Esophagus mucosa (tissue), 1 donor: ENCODE results near the gene UBXN11. TPM values are rescaled to one million over a fixed set of nuclear protein-coding genes. Genes with fewer than 3 reads are reported as not detected.
A peak's percentile ranks its signal among the peaks of the same experiment; 100 is the strongest.

Source experiments
- ATAC-seq: fragments of 200-7000 bp; cut with Tn5 transposase; one replicate; pipeline ENCODE4 v1.9.1; 2020
- total RNA-seq: library from RNA; stranded (reverse); gene quantifications from one replicate; pipeline ENCODE4 v1.2.4, GENCODE V29; 2023
- donor health status: DM: yes; HTN: yes; CAD: no.

The UBXN11 gene, protein sequence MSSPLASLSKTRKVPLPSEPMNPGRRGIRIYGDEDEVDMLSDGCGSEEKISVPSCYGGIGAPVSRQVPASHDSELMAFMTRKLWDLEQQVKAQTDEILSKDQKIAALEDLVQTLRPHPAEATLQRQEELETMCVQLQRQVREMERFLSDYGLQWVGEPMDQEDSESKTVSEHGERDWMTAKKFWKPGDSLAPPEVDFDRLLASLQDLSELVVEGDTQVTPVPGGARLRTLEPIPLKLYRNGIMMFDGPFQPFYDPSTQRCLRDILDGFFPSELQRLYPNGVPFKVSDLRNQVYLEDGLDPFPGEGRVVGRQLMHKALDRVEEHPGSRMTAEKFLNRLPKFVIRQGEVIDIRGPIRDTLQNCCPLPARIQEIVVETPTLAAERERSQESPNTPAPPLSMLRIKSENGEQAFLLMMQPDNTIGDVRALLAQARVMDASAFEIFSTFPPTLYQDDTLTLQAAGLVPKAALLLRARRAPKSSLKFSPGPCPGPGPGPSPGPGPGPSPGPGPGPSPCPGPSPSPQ
- total RNA-seq: 7.2 TPM

DNA sequence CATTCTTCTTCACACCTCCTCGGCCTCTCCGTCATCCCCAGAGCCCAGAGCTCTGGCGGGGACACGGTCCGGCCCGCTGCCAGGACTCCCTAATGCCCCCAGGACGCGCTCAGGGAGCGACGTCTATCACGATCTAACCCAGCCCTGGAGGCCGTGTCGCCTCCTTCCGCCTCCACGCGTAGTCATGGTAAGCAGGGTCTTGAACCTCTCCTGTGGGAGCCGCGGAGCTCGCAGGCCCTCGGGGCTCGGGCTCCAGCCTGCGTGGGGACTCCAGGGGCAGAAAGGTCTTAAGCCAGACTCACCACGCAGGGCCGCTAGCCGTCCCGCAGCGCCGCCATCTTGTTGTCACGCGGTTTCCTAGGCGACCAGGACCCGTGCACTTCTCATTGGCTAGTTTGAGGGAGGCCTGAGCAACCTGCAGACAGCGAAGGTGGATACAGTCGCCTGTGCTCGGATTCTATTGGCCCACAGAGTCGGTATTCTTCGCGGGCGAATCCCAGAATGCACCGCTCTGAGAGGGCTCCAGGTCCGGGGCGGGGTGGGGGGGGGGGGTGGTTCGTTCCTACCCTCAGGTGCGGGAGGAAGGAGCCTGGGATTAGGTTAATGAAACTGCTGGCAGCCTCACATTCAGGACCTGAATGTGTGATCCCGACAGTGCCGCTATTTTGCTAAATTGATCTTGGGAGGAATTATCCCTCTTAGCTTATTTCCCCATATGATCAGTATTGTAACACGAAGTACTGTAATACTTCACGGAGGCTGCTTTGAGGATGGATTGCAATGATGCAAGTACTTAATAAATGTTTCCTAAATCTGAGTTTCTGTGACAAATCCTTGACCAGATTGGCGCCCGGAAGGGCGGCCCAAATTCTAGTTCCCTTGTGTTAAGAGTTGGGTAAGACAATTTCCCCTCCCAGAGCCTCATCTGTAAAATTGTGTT, at the start of gene UBXN11:
Gene UBXN11 (minus strand): TSS at position 347 of the 940 bp plus-strand sequence. CDS start 3,753 bp downstream, outside the sequence.
- ATAC-seq: peak; percentile 96

DNA sequence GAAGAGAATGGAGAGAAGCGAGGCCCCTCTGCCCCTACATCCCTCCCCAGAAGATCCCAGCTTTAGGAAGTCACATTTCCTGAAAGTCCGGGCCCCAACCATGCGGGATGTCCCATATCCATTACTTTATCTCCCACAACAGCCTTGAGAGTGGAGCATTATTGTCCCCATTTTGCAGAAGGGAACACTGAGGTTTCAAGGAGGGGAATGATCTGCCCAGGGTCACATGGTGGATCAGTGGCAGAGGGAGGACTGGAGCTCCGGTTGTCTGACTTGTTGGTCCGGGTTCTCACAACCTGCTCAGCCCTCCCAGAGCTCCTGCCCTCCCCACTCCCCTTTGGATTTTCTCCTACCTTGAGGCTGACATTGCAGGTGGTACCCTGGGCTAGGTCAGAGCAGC, 49.7 kb upstream of the UBXN11 start:
- no peak for ATAC-seq

DNA sequence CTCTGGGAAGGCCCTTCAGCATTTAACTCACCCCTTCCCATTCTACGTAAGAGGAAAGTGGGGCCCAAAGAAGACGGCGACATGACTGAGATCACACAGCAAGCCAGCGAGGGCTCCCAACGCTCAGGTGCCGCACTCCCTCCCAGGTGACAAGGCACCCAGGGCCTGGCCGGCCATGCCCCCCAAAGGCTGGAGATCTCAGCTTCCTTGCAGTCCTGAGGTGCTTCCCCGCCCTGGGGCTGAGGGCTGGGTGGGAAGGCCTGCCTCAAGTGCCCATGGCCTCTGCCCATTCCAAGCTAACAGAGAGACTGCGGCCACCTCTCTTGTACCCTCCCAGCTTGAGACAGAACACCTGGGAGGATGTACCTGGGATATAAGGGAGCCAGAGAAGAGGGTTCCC, 48.5 kb upstream of the UBXN11 start:
- no peak for ATAC-seq

DNA sequence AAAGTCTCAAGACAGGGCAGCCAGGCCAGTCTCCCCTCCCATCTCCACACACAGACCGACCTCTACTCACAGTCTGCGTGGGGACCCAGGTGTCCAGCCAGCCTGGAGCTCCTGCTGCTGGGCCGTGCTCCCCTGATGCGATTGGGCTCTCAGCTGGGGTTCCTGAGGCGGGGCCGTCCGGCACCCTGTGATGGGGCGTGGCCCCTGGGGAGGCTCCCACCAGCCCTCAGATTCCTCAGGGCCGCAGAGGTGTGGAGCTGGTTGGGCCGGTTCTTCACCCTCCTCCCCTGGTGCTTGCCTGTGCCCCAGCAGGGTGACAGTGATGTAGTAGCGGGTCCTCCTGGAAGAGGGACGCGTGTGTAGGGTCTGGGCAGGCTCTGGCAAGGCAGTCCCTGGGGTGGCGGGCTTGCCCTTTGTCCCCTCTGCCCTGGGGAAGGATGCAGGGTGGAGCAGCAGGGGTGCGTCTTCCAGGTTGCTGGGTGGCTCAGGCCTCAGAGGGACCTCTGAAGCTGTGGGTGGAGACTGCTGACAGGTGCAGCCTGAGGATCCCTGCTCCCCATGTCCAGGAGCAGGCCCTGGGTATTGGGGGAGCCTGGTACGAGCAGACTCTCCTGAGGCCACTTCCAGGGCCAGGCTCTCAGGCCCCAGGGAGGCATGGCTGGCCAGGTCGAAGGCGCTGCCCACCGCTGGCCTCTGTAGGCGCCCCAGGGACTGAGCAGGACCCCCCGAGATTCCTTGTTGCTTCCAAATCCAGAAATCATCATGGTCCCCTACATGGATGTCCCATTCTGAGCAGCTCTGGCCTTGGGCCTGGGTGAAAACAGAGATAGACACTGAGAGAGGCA, 47.8 kb upstream of the UBXN11 start, which contains the start of gene CRYBG2:
Gene CRYBG2 (minus strand): TSS at position 155 of the 845 bp plus-strand sequence. CDS start 7,473 bp downstream, outside the sequence.
- ATAC-seq: peak; percentile 73

DNA sequence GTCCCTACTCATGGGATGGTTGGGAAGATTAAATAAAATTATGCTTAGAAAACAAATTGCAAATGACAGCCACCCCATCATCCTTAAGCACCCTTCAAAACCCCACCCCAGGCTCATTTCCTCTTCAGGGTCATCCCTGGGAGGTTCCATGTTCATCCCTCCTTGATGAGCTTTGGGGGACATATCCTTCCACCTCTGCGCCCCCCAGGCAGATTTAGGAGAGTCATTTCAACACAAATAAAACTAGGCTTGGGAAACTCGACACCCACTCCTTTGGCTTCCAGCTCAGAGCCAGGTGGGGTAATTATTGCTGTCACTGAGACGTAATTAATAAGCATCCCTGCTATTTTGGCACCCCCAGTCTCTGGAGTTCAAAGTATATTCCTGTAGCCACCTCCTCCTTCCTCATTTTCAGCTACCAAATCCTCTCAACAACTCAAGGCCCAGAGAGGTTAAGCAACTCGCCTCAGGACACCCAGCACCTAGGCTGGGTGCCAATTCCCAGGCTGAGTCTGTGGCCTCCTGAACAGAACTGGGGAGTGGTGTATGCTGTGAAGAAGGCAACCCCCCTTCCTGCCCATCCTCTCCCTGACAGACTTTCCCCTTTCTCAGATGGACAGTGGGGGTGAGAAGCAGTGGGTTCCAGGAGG, 46.9 kb upstream of the UBXN11 start:
- no peak for ATAC-seq

DNA sequence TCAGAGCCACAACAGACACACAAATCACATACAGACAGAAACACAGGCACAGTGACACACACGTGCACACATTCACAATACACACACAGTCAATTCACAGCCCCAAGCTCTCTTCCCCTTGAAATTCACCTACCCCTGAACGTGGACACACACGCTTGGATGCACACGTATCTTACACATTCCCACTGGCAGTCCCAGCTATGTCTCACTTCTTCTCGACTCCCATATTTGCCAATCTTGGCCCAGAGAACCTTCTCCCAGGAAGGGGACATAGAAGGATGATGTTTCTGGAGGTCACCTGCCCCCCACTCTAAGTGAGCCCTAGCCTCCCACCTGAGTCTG, 45.9 kb upstream of the UBXN11 start:
- no peak for ATAC-seq

DNA sequence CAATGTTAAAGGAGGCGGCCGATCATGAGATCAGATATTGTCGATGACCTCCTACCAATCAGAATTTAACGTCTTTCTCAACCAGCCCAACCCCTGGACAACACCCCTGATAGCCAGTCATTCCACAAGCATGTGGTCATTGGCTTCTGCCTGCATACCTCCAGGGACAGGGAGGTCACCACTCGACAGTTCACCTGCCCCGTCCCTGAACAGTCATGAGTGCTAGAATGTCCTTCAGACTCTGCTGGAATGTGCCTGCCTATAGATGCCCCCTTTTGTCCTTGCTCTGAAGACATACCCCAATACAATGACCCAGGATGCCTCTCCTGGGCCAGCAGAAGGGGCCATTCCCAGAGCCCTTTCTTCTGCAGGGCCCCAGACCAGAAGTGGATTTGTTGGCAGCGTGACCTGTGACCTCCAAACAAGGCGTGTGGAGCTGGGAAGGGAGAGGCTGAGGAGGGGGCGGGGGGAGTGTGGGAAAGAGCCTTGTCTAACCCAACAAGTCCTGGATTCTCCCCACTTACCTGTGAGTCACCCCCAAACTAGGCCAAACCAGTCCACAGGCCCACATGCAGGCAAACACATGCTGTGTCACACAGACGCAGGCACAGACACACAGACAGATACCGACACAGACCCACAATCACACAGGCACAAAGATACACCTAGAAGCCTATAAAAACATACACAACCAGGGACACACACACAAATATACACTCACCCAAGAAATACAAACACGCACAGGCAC, 45.3 kb upstream of the UBXN11 start:
- ATAC-seq: peak; percentile 71

DNA sequence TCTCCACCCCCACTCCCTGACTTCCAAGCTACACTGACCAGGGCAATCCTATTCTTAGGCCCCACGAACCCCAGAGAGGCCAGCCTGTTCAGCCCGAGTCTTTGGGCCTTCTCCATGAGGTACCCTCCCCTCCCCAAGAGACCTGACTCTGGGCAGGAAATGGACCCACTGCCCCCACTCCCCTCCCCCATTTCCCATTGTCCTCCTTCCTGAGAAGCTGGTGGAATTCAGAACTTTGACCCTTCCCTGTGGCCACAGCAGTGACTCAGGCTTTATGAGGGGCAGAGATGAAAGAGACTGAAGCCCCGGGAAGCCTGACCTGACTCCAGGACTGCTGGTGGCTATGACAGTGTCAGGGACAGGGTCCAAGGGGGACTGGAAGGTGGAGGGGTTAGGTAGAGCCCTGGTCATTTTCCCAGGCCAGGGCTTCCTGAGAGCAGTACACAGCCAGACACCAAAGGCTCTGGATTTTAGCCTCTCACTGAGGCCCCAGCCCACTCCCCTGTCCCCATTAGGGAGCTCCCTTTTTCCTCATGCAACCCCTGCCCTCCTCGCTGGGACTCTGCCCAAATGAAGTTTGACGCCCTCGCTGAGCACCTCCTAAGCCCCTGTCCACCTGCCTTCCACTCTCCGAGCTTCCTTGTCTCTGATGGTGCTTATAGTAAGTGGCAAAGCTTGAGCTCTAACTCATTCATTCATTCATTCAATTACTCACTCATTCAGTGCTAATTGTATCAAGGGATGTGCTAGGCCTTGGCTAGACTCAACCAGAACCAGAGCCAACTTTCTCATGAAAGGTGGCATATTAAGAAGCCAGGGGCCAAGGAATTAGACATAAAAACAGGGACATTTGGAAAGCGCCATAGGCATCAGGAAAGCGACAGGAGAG, 44.5 kb upstream of the UBXN11 start:
- no peak for ATAC-seq

DNA sequence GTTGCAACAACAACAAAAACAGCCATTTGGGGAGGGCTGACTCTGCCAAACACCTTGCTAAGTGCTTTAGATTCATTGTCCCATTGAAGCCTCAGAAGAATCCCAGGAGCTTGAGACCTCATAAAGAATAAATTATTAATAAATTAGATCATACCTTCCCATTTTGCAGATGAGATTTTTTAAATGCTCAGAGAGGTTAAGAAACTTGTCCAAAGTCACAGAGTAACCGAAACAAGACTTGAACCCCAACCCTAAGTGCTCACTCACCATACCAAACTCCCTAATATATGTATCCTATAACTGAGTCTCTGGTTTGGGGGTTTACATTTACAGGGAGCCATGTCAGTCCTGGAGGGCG, 43.9 kb upstream of the UBXN11 start:
- ATAC-seq: no peak

DNA sequence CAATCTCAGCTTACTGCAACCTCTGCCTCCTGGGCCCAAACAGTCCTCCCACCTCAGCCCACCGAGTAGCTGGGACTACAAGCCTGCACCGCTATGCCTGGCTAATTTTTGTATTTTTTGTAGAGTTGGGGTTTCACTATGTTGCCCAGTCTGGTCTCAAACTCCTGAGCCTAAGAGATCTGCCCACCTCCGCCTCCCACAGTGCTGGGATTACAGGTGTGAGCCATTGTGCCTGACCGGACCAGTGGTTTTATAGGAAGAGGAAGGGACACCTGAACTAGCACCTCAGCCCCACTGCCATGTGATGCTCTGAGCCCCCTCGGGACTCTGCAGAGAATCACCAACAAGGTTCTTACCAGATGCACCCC, 43.4 kb upstream of the UBXN11 start:
- no peak for ATAC-seq

DNA sequence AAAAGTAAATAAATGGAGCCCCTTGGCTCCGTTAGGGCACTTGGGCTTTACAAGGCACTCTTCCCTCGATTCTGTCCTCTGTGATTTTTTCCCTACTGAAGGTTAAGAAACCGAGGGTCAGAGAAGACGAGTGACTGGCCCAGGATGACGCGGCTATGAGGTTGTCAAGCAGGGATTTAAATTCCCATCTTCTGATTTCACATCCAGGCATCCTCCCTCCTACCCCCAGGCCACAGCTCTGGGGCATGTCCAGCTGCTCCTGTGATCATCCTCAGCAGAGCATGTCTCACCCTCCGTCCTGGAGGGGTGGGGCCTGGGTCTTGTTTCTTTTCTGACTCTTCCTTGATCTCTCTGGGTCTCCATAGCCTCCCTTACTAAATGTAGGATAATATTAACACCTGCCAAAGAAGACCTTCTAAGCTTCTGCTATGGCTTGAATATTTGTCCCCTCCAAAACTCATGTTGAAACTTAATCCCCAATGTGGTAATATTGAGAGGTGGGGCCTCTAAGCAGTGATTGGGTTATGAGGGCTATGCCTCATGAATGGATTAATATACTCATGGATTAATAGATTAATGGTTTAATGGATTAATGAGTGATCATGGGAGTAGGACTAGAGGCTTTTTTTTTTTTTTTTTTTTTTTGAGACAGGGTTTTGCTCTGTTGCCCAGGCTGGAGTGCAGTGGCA, 42.9 kb upstream of the UBXN11 start:
- ATAC-seq: no peak

DNA sequence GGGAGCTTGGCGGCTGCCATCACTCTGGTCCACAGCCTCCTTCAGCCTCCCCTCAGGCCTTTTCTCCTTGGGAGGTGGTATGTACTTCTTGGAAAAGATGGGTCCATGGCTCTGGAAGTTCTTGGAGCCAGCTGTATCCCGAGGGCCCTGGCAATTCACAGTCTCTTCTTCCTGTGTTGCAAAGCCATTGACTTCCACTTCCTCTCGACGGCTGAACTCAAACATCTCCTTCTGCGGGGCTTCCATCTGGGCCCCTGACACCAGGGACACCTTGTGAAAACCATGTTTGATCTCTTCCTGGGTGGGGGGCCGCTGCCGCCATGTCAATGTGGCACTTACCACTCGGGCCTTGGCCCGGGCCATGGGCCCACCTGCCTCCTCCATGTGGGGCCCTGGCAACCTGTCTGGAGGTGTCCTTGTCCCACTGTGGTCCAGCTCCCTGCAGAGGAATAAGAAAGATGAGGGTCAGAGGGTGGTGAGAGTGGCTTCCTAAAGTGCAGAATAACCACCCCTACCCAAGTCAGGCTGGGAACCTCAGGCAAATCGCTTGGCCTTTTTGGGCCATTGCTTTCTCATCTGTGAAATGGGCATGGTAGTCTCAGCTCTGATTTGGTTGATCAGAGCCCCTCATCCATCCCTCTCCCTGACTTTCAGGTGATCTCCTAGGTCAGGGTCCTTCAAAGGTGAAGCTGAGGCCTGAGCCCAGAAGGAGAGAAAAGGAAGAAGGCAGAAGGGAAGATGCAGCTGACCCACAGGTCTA, 40.0 kb upstream of the UBXN11 start:
- ATAC-seq: no peak

DNA sequence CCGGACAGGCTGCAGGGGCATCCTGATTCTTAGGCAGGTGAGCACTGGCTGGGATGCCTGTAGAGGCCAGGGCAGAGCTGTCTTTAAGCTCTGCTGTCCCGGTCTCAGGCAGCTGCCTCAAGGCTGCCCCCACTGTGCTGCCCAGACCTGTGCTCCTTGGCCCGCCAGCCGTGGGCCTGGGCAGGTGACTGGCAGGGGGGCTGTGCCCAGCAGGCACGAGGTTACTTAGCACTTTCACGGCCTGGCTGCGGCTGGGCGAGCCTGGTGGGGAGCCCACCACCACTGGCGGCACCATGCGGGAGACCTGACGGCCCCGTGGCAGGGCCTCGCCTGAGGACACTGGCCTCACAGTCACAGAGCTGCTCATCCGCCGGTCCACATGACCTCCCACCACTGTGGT, 39.3 kb upstream of the UBXN11 start:
- ATAC-seq: peak; percentile 6

DNA sequence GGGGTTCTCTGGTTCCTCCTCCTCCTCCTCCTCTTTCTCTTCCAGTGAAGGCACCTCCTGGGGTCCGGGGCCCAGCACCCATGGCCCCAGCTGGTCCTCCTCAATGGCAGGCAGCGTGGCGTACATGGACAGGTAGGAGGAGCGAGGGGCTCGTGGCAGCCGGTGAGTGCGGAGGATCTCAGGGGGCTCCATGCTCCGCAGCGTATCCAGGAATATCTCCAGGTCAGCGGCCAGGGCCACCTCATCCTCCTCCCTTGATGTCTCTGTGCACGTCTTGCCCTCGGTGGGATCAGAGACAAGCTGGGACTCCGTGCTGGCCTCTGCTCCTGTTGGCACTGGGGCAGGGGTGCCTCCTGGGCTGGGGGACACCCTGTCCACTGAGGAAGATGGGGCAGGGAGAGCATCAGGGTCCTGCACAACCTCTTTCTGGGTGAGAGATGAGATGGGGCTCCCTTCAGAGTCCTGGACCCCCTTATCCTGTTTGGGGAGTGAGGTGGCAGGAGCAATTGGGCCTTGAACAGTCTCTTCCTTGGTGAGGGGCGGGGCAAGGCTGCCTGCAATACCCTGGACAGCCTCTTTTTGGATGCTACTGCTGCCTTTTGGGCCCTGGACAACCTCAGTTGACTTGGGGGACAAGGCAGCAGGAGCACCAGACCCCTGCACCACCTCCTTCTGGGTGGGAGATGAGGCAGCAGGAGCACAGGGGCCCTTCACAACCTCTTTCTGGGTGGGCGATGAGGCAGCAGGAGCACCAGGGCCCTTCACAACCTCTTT, 37.9 kb upstream of the UBXN11 start:
- ATAC-seq: no peak

DNA sequence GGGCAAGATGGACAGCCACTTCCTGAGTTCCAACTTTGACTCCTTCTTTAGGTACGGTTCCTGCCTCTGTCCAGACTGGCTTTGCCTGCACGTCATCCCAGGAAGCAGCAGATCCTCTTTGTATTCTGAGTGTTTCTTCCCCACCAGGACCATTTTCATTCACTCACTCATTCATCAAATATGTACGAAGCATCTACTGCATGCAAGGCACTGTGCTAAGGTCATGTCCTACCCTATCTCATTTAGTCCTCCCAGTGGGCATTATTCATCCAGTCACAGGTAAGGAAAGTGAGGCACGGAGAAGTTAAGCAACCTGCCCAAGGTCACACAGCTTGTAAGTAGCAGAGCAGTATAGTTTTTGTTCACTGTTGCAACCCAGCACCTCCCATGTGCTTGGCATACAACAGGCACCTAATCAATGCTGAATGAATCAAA, 33.6 kb upstream of the UBXN11 start:
- no peak for ATAC-seq

DNA sequence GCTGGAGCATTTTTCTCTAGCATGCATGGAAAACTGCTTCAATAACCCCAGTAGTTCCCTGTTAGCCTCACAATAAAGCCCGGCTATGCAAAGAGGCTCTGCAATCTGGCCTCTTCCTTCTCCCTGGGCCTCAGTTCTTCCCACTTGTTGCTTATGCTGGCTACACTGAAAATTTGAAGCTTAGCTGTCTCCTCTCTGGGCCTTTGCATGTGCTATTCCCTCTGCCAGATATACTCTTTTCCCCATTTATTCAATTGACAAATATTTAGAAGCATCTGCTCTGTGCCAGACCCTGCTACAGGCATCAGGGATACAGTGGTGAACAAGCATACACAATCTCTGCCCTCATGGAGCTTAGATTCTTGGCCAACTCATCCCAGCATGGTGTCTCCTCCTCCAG, 32.2 kb upstream of the UBXN11 start:
- no peak for ATAC-seq

DNA sequence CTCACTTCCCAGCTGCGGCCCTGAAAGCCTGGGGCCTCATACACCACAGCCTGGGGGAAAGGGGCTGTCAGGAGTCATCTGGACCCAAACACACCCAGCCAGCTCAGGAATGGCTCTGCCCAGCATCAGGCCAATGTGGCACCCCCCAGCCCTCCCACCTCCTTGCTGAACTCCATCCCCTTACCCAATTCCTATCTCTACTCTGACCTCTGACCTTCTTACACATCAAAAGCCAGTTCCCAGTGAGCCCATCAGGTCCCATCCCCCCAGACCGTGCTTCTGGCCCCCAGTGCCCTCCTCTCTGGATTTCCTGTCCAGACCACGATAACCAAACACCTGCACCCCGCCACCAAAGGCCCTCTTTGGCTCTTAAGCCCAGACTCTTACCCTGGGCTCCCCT, 31.2 kb upstream of the UBXN11 start:
- ATAC-seq: peak; percentile 0

DNA sequence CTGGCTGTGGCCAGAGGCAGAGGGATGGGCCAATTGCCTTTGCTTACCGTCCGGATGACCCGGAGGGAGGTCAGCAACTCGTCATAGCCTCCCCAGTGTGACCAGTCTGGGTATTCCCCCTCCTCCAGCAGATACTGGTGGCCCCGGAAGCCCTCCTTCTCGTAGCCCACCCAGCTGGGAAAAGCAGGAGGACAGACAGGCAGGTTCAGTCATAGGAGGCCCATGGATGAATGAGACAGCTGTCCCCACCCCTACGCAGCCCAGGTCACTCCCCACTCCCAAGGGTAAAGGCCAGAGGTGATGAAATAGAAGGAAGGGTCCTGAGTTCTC, 30.7 kb upstream of the UBXN11 start:
- no peak for ATAC-seq
